HepG2 (cell line): Measurements from ENCODE around the gene STEAP3. TPM values are rescaled to one million over a fixed set of nuclear protein-coding genes. Genes with fewer than 3 reads are reported as not detected.

Source experiments
- DMAP1 ChIP-seq: IDR thresholded peaks from 2 replicates; pipeline ENCODE4 v1.6.1; 2016
- DR1 ChIP-seq: sonication (generic); formaldehyde crosslinking; IDR thresholded peaks from 2 replicates; pipeline ENCODE4 v1.8.0; 2021; ENCODE audit warnings: mild to moderate bottlenecking, missing genetic modification reagents, inconsistent platforms
- ERF ChIP-seq: IDR thresholded peaks from 2 replicates; pipeline ENCODE4 v1.6.1; 2018; ENCODE audit warnings: missing biosample characterization, missing genetic modification reagents
- GATAD2A ChIP-seq: IDR thresholded peaks from 2 replicates; pipeline ENCODE4 v1.6.1; 2016
- HOXA3 ChIP-seq: sonication (generic); formaldehyde crosslinking; IDR thresholded peaks from 2 replicates; pipeline ENCODE4 v1.5.0; 2020; ENCODE audit warnings: missing genetic modification reagents
- PHF20 ChIP-seq: sonication (generic); formaldehyde crosslinking; IDR thresholded peaks from 2 replicates; pipeline ENCODE4 v1.5.0; 2020; ENCODE audit warnings: mild to moderate bottlenecking, missing genetic modification reagents
- RAD21 ChIP-seq: fragments of 450-650 bp; formaldehyde crosslinking; IDR thresholded peaks from 2 replicates; pipeline ENCODE4 v1.5.0; 2020; ENCODE audit warnings: mild to moderate bottlenecking
- RFX5 ChIP-seq: IDR thresholded peaks from 2 replicates; pipeline ENCODE4 v1.6.1; 2011; ENCODE audit warnings: low read depth, low read length, improper control_type of control experiment
- SAFB2 ChIP-seq: sonication (generic); formaldehyde crosslinking; IDR thresholded peaks from 2 replicates; pipeline ENCODE4 v1.5.1; 2020; ENCODE audit warnings: missing genetic modification reagents, low read depth, mild to moderate bottlenecking, borderline replicate concordance
- SKI ChIP-seq: fragments of 450-650 bp; IDR thresholded peaks from one replicate; pipeline ENCODE4 v1.6.1; 2018; ENCODE audit warnings: mild to moderate bottlenecking; ENCODE audit not compliant: partially characterized antibody
- SMARCC2 ChIP-seq: fragments of 450-650 bp; IDR thresholded peaks from 2 replicates; pipeline ENCODE4 v1.6.1; 2017; ENCODE audit warnings: antibody characterized with exemption, mild to moderate bottlenecking
- SP4 ChIP-seq: sonication (generic); formaldehyde crosslinking; IDR thresholded peaks from 2 replicates; pipeline ENCODE4 v1.8.1; 2023; ENCODE audit warnings: mild to moderate bottlenecking, missing genetic modification reagents
- SP5 ChIP-seq: IDR thresholded peaks from 2 replicates; pipeline ENCODE4 v1.6.1; 2016; ENCODE audit warnings: low read depth, borderline replicate concordance
- ZFP1 ChIP-seq: IDR thresholded peaks from 2 replicates; pipeline ENCODE4 v1.6.1; 2016
- ZFP41 ChIP-seq: sonication (generic); formaldehyde crosslinking; IDR thresholded peaks from 2 replicates; pipeline ENCODE4 v1.4.0; 2020; ENCODE audit warnings: mild to moderate bottlenecking, missing genetic modification reagents, borderline replicate concordance
- ZFX ChIP-seq: sonication (generic); formaldehyde crosslinking; IDR thresholded peaks from 2 replicates; pipeline ENCODE4 v1.4.0; 2020; ENCODE audit warnings: mild to moderate bottlenecking, low read depth, missing genetic modification reagents, moderate library complexity
- ZFY ChIP-seq: sonication (generic); formaldehyde crosslinking; IDR thresholded peaks from 2 replicates; pipeline ENCODE4 v1.4.0; 2020; ENCODE audit warnings: missing genetic modification reagents
- ZMYM3 ChIP-seq: sonication (generic); formaldehyde crosslinking; IDR thresholded peaks from 2 replicates; pipeline ENCODE4 v1.5.1; 2020; ENCODE audit warnings: mild to moderate bottlenecking, missing genetic modification reagents
- ZNF230 ChIP-seq: sonication (generic); formaldehyde crosslinking; IDR thresholded peaks from 2 replicates; pipeline ENCODE4 v1.4.0; 2020; ENCODE audit warnings: mild to moderate bottlenecking, missing genetic modification reagents
- ZNF33B ChIP-seq: sonication (generic); formaldehyde crosslinking; IDR thresholded peaks from 2 replicates; pipeline ENCODE4 v1.5.1; 2020; ENCODE audit warnings: mild to moderate bottlenecking, missing genetic modification reagents
- ZNF598 ChIP-seq: sonication (generic); formaldehyde crosslinking; IDR thresholded peaks from 2 replicates; pipeline ENCODE4 v1.5.1; 2020; ENCODE audit warnings: mild to moderate bottlenecking, missing genetic modification reagents, borderline replicate concordance
- ZNF616 ChIP-seq: sonication (generic); formaldehyde crosslinking; IDR thresholded peaks from 2 replicates; pipeline ENCODE4 v1.5.0; 2020; ENCODE audit warnings: low read depth, mild to moderate bottlenecking, missing genetic modification reagents
- ZNF772 ChIP-seq: sonication (generic); formaldehyde crosslinking; IDR thresholded peaks from 2 replicates; pipeline ENCODE4 v1.5.0; 2020; ENCODE audit warnings: mild to moderate bottlenecking, missing genetic modification reagents
- ZNF878 ChIP-seq: sonication (generic); formaldehyde crosslinking; IDR thresholded peaks from 2 replicates; pipeline ENCODE4 v1.8.1; 2023; ENCODE audit warnings: mild to moderate bottlenecking, missing genetic modification reagents, moderate library complexity
- polyA plus RNA-seq, 8 experiments: library from polyadenylated mRNA; depleted of rRNA in 3 of 8; stranded (reverse) in 7 of 8; unstranded in 1 of 8; fragments of >200 nt; fragmentation: Illumina TruSeq in 4 of 8; extraction: Trizol in 4 of 8; gene quantifications; 2 replicates each; pipeline versions ENCODE4 v1.2.1 to v1.2.3, GENCODE V29; 2011 to 2016; ENCODE audit warnings: low read depth in 4 of 8, missing spikeins in 1 of 8, mixed read lengths in 1 of 8; ENCODE audit not compliant: insufficient read depth in 1 of 8
- total RNA-seq, 5 experiments: library from RNA; depleted of rRNA; stranded (reverse); fragments of >200 nt; fragmentation: Illumina TruSeq; extraction: Trizol; gene quantifications; 2 replicates each; pipeline ENCODE4 v1.2.3, GENCODE V29; 2016; ENCODE audit warnings: low read depth in 1 of 5
- TF ChIP-seq, protein P1 (sequence below): sonication (generic); formaldehyde crosslinking; conservative IDR thresholded peaks from 2 replicates; pipeline ENCODE4 v1.8.1; 2023; ENCODE audit warnings: missing genetic modification reagents
- TF ChIP-seq, protein P2 (sequence below): sonication (generic); formaldehyde crosslinking; IDR thresholded peaks from 2 replicates; pipeline ENCODE4 v1.9.0; 2021; ENCODE audit warnings: missing genetic modification reagents, mild to moderate bottlenecking, borderline replicate concordance
- TF ChIP-seq, protein P3 (sequence below): sonication (generic); formaldehyde crosslinking; IDR thresholded peaks from 2 replicates; pipeline ENCODE4 v1.4.0; 2020; ENCODE audit warnings: mild to moderate bottlenecking, missing genetic modification reagents

Gene STEAP3
- total and polyA plus RNA-seq, 2 of the 13 experiments (the other 11 are each of a cell fraction or from before 2014, with no cell fraction given): 7.3 to 21.1 TPM

DNA sequence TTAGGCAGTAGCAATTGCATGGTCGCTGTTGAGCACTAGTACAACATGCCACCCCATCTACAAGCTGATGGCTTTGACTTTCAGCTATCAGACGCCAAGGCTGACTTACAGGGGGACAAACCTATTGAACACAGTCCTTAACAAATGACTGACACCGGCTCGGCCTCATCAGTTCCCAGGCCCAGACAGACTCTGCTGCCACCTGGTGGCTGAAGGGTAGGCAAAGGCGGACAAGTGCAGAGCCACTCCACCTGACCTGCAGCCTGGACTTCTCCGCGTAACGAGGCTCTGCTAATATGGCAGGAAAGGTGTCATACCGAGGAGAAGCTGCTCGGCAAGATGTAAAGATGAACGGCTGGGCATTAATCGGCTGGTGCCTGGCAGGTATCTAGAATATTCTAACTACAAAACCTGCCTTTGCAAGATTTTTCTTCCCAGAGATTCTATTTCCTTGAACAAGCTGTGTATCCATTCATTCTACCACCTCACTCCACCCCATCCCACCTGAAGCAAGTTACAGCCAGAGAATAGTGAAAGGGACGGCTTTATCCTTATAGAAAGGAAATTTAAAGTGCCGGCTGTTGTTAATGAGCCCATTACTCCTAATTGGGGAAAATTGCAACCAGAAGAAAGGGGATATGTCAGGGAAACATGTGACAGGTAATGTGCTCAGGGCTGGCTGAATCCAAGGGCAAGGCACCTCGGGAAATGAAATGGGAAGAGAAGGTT lies 67.4 kb downstream of the STEAP3 start (continued):
- TF ChIP-seq ZNF33B: no peak
- peak; percentile 34; the same call in 1 of the 2 replicates for TF ChIP-seq ZNF230 (CRISPR knock-in tag)
- TF ChIP-seq ZNF598 (CRISPR knock-in tag): 0 out of 2 replicates have a peak, but pooled peaks have one; percentile 26
- peak; percentile 61 for TF ChIP-seq RFX5
- no peak for TF ChIP-seq ZFP1 (CRISPR knock-in tag)
- TF ChIP-seq, protein P1, sequence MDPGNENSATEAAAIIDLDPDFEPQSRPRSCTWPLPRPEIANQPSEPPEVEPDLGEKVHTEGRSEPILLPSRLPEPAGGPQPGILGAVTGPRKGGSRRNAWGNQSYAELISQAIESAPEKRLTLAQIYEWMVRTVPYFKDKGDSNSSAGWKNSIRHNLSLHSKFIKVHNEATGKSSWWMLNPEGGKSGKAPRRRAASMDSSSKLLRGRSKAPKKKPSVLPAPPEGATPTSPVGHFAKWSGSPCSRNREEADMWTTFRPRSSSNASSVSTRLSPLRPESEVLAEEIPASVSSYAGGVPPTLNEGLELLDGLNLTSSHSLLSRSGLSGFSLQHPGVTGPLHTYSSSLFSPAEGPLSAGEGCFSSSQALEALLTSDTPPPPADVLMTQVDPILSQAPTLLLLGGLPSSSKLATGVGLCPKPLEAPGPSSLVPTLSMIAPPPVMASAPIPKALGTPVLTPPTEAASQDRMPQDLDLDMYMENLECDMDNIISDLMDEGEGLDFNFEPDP: no peak
- peak; percentile 16; the same call in 1 of the 2 replicates for TF ChIP-seq ZNF878 (CRISPR knock-in tag)
- TF ChIP-seq ZFX (CRISPR knock-in tag): peak; percentile 67
- TF ChIP-seq SMARCC2: no peak
- TF ChIP-seq DR1: no peak
- no peak for TF ChIP-seq DMAP1 (CRISPR knock-in tag)
- peak; percentile 43; the same call in 1 of the 2 replicates for TF ChIP-seq HOXA3
- TF ChIP-seq PHF20 (CRISPR knock-in tag): no peak
- TF ChIP-seq SKI: peak; percentile 45
- TF ChIP-seq ZFP41 (CRISPR knock-in tag): no peak
- TF ChIP-seq ZNF772 (CRISPR knock-in tag): 0 out of 2 replicates have a peak, but pooled peaks have one; percentile 35
- 0 out of 2 replicates have a peak, but pooled peaks have one; percentile 31 for TF ChIP-seq ZMYM3 (CRISPR knock-in tag)
- no peak for TF ChIP-seq SP5 (CRISPR knock-in tag)
- peak; percentile 27; the same call in 1 of the 2 replicates for TF ChIP-seq GATAD2A
- TF ChIP-seq RAD21 (CRISPR knock-in tag): peak; percentile 84
- no peak for TF ChIP-seq SP4 (CRISPR knock-in tag)
- 0 out of 2 replicates have a peak, but pooled peaks have one; percentile 20 for TF ChIP-seq ERF (CRISPR knock-in tag)
- no peak for TF ChIP-seq SAFB2 (CRISPR knock-in tag)
- TF ChIP-seq, protein P2, sequence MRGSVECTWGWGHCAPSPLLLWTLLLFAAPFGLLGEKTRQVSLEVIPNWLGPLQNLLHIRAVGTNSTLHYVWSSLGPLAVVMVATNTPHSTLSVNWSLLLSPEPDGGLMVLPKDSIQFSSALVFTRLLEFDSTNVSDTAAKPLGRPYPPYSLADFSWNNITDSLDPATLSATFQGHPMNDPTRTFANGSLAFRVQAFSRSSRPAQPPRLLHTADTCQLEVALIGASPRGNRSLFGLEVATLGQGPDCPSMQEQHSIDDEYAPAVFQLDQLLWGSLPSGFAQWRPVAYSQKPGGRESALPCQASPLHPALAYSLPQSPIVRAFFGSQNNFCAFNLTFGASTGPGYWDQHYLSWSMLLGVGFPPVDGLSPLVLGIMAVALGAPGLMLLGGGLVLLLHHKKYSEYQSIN (CRISPR knock-in tag): no peak
- peak; percentile 44; the same call in 1 of the 2 replicates for TF ChIP-seq ZFY (CRISPR knock-in tag)
- TF ChIP-seq, protein P3, sequence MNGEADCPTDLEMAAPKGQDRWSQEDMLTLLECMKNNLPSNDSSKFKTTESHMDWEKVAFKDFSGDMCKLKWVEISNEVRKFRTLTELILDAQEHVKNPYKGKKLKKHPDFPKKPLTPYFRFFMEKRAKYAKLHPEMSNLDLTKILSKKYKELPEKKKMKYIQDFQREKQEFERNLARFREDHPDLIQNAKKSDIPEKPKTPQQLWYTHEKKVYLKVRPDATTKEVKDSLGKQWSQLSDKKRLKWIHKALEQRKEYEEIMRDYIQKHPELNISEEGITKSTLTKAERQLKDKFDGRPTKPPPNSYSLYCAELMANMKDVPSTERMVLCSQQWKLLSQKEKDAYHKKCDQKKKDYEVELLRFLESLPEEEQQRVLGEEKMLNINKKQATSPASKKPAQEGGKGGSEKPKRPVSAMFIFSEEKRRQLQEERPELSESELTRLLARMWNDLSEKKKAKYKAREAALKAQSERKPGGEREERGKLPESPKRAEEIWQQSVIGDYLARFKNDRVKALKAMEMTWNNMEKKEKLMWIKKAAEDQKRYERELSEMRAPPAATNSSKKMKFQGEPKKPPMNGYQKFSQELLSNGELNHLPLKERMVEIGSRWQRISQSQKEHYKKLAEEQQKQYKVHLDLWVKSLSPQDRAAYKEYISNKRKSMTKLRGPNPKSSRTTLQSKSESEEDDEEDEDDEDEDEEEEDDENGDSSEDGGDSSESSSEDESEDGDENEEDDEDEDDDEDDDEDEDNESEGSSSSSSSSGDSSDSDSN (CRISPR knock-in tag): no peak
- 0 out of 2 replicates have a peak, but pooled peaks have one; percentile 37 for TF ChIP-seq ZNF616 (CRISPR knock-in tag)
